ENCODE data around the gene CXCR5.

Gene CXCR5

GRCh38 chr11:118914178-118914918 lies 30.7 kb downstream of the CXCR5 start:
- FAIRE-seq, result no peak

DNA sequence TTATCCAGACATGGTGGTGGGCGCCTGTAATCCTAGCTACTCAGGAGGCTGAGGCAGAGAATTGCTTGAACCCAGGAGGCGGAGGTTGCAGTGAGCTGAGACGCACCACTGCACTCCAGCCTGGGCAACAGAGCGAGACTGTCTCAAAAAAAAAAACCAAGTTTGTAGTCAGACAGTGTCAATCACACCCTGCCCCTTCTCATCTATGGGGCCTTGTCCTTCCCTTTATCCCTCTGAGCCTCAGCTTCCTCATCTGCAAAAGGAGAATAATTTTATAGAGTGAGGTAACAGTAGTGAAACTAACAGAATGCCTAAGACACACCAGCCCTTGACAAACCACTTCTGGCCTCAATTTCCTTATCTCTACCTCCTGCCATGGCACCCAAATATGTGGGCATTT lies 31.3 kb downstream of the CXCR5 start:
- no peak for FAIRE-seq

- no peak for FAIRE-seq
Measured at GRCh38 chr11:118915396-118915795, 31.7 kb downstream of the CXCR5 start.

GRCh38 chr11:118915941-118916841 lies 32.5 kb downstream of the CXCR5 start:
- no peak for FAIRE-seq

DNA sequence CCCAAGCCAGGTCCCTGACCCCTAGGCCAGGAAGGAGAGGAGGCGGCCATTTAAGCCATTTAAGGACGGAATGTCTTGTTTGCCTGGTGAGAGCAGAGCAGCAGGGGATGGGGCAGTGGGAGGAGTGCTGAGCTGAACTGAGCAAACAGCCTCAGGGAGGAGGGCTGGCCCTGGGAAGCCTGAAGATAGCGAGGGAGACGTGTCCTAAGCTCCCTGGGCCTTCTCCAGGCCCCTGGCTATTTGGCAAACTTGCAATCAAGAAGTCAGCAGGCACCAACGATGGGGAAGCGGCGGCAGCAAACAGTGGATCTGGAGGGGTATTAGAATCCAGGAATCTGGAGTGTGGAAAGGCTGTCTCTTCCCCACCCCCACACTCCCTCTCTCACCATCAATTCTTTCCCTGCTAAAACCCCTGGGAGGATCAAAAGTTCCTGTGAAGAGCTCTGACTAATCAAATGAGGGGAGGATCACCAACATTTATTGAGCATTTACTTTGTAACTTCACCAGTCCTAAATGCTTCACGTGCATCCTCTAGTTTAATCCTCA lies 33.2 kb downstream of the CXCR5 start:
- no peak for FAIRE-seq

- FAIRE-seq, result no peak
Measured at GRCh38 chr11:118917481-118918127, 33.9 kb downstream of the CXCR5 start.

DNA sequence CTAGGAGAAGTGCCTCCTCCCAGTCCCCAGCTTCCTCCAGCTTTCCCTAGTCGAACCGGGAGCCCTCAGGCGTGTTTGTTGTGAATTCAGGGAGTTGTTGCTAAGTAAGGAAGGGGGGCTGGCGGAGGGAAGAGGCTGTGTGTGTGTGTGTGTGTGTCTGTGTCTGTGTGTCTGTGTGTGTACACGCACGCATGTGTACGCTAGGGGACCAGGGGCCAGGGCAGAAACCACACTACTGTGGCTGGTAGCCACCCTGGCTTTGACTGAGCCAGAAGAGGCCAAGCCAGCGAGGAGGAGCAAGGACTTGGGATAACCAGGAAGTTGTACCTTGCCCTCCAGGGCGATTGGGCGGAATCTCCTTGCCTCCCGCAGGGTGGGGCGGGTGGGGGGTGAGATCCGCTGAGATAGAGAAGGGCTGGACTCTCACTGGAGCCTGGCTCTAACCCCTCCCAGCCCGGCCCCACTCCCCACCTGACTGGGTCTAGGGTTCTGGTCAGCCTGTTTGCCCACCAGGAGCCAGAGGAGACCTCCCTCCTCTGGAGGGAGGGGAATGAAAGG lies 34.5 kb downstream of the CXCR5 start:
- no peak for FAIRE-seq

DNA sequence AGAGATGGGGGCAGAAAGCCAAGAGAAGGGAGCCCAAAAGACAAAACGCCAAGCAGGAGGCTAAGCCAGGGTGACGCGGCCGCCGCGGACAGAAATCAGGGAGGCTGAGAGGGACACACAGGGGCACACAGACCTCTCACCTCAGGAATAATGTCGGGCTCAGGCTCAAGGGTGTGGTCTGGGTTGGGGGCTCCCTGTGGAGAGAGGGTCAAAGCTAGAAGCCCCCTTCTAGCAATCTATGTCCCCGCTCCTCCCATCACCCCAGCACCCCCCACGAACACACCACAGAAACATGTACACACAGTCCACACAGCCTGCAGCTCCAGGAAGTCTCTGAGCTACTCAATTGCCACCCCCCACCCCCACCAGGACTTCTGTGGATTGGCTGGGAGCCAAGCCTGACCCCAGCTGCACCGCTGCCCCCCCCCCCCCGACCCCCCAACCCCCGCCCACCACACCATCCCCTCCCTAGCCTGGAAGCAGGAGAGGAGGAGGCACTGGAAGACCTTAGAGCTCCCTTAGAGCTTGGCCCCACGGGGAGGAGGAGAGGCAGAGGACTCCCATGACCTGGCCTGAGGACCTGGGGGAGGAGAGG lies 35.1 kb downstream of the CXCR5 start:
- FAIRE-seq, result no peak

DNA sequence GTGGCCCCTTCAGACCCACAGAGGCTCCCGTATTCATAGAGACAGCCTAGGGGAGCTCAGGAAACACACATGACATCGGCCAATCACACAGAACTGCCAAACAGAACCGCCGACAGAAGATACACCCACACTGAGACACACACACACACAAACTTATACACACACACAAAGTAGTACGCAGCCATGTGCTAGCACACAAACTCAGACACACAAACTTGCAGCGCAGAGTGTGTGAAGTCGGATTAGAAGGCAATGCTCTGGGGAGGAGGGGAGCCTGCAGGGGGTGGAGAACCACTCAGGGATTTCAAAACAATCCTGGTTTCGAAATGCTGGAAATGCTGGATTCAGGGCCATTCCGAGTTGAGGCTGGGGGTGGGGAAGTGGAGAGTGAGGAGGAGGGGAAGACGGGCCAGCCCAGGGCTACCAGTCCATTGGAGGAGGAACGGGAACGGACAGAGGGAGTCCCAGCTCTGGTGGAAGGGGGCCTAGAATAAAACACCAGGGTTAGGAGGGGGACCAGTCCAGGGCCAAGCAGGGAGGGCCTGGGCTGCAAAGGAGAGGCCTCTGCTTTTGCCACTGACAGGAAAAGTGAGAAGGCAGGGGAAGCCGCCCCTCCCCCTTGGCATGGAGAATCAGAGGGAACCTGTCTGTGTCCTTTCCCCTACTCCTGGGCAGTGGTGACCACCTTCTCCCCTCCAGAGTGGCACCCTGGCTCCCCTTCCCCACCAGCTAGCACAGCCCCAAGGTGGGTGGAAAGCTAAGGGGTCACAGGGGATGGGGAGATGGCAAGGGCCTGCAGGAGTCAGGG lies 37.6 kb downstream of the CXCR5 start:
- no peak for FAIRE-seq

DNA sequence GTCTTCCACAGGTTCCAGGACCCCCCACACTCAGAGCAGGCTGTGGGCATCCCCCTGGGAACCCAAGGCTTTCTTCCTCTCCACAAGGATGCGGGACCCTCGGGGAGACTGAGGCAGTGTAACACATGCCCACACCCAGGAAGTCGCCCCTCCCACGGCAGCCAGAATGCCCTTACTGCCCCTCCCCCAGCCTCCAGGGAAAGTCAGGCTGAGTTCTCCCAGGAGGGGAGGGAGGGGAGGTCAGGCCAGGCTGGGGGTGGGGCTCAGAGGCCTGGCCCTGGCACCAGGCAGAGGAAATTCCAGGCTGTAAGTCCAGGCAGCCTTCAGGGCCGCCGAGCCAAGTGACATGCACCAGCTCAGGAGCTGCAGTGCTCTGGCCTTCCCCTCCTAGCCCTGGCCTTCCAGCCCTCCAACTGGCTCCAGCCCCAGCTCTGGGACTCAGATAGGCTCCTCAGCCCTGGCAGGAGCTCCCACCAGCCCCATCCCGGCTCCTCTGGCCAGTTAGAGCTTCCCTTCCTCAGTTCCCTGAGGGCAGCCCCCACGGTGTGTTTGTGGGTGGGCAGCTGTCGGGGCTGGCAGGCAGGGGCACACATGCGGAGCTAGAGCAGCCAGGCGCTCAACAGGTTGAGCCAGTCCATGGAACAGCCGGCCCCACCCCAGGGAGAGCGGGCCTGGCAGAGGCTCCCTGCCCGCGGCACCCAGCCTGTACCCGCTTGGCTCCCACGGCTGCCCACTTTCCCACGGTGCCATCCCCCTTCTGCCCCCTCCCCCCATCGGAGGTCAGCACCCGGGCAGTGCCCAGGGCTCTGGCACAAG lies 38.4 kb downstream of the CXCR5 start:
- no peak for FAIRE-seq

- no peak for FAIRE-seq
Measured at GRCh38 chr11:118922745-118923627, 39.3 kb downstream of the CXCR5 start.

DNA sequence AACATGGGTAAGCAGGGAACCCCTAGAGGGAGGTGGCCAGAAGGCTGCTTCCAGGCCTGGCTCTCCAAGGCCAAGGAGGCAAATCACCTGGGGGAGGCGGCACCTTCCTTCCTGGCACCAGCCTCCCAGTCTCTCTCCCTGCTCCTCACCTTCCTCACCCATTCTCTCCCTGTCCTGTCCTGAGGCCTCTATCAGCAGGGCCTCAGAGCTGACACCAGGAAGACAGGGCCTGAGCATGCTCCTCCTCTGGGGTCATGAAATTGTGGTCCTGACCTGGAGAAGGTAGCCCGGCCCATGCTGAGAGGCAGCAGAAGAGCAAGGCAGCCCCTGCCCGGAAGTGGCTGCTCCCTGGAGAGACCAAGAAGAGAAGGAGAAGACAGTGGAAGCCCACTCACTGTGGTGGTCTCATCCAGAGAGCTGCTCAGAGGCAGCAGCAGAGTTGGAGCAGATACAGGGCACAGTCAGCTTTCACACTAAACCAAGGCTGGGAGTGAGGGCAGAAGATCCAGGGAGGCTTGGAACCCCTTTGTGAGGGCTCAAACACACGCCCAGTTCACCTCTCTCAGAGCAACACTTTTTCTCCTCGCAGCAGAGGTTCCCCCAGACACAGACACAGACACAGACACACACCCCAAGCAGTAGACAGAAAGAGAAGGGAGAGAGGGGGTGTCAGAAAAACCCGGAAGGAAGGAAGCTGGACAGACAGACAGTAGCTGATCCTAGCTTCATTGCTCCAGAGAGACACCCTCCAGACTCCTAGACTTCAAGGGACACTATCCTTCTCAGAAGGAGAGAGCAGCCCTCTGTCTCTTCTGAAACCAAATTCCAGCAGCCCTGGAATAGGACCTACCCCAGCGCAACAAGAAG lies 40.3 kb downstream of the CXCR5 start:
- no peak for FAIRE-seq

GRCh38 chr11:118924591-118925585 lies 41.2 kb downstream of the CXCR5 start:
- no peak for FAIRE-seq

DNA sequence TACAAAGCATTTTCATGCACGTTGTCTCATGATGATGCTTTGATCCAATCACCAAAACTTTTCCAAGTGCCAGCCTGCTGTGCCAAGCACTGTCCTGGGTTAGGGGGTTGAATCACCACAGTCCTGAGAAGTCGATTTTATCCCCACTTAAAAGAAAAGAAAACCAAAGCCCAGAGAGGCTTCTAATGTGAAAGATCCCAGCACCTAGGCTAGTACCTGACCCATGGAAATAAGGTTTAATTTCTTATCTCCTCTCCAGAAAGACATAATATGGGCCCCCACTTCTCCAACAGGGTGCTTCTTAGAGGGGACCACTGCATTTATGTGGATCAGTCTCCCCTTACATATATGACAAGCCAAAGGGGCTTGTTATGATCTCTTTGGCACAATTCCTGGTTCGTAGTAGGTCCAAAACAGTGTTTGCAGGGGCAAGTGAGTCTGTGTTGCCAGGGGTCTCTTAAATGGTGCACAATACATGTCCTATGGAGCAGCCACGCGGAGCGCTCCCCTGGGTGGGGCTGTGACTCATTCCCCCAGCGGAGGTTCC lies 43.9 kb downstream of the CXCR5 start:
- no peak for FAIRE-seq

GRCh38 chr11:118928101-118928869 lies 44.6 kb downstream of the CXCR5 start:
- no peak for FAIRE-seq

- no peak for FAIRE-seq
Measured at GRCh38 chr11:118928870-118929500, 45.3 kb downstream of the CXCR5 start.
